A549 (cell line): ENCODE data around the gene MXD4.

Experiments
- BHLHE40 ChIP-seq: IDR thresholded peaks from 2 replicates; pipeline ENCODE4 v1.6.1; 2012; ENCODE audit warnings: low read depth, low read length, inconsistent platforms
- EP300 ChIP-seq, 2 experiments: fragments of >200 bp; sonication (Bioruptor Twin); formaldehyde crosslinking; IDR thresholded peaks; 2 replicates in 1 of 2; 3 replicates in 1 of 2; pipeline ENCODE4 v1.6.1; 2016 to 2017
- HOXB13 ChIP-seq: fragments of 250-450 bp; sonication (Bioruptor Pico); IDR thresholded peaks from 2 replicates; pipeline ENCODE4 v1.5.0; 2020; ENCODE audit warnings: low read depth, mild to moderate bottlenecking, moderate library complexity
- JUN ChIP-seq, 2 experiments: fragments of >200 bp; sonication (Bioruptor Twin); formaldehyde crosslinking; IDR thresholded peaks; 2 replicates in 1 of 2; 3 replicates in 1 of 2; pipeline ENCODE4 v1.6.1; 2016 to 2017
- NR3C1 ChIP-seq: fragments of >200 bp; sonication (Bioruptor Twin); formaldehyde crosslinking; IDR thresholded peaks from 3 replicates; pipeline ENCODE4 v1.6.1; 2017
- PHF8 ChIP-seq: fragments of 200-600 bp; sonication (generic); IDR thresholded peaks from 2 replicates; pipeline ENCODE4 v1.6.1; 2016; ENCODE audit warnings: low read depth, mild to moderate bottlenecking, antibody characterized with exemption, moderate library complexity, borderline replicate concordance
- POLR2A ChIP-seq: IDR thresholded peaks from 2 replicates; pipeline ENCODE4 v1.6.1; 2012; ENCODE audit warnings: mild to moderate bottlenecking, low read length
- RAD21 ChIP-seq, 2 experiments: fragments of >200 bp in 1 of 2; sonication (Bioruptor Twin) in 1 of 2; formaldehyde crosslinking in 1 of 2; IDR thresholded peaks in 1 of 2; conservative IDR thresholded peaks in 1 of 2; 2 replicates in 1 of 2; 3 replicates in 1 of 2; pipeline ENCODE4 v1.6.1; 2012 to 2018; ENCODE audit warnings: inconsistent platforms in 1 of 2
- RARB ChIP-seq: fragments of 250-450 bp; sonication (Bioruptor Pico); IDR thresholded peaks from 2 replicates; pipeline ENCODE4 v1.8.0; 2021; ENCODE audit warnings: mild to moderate bottlenecking, moderate library complexity
- ZNF302 ChIP-seq: fragments of 250-450 bp; sonication (Bioruptor Pico); IDR thresholded peaks from 2 replicates; pipeline ENCODE4 v1.9.0; 2021; ENCODE audit warnings: inconsistent platforms, mild to moderate bottlenecking, moderate library complexity
- TF ChIP-seq, protein P1 (sequence below): fragments of >200 bp; sonication (Bioruptor Twin); formaldehyde crosslinking; IDR thresholded peaks from 3 replicates; pipeline ENCODE4 v1.5.1; 2016
- TF ChIP-seq, protein P2 (sequence below): IDR thresholded peaks from 2 replicates; pipeline ENCODE4 v1.6.1; 2012

DNA sequence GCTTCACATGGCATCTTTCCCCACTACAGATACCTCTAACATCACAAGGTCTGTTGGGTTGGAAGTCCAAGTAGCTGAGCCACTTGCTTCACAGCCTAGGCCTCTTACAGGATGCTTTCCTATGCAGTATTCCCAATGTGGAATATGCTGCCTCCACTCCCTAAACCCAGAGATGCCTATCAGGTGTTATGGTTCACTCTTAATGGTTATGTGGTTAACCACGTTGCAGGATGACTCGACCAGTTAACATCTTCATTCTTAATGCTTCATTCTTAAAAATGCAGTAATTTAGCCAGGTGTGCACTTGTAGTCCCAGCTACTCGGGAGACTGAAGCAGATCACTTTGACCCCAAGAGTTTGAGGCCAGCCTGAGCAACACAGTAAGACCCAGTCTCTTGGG, 44.2 kb downstream of the MXD4 start:
- TF ChIP-seq BHLHE40 (no peak), EP300 (IDR thresholded peaks at IDR 0.05) (no peak), HOXB13 (CRISPR knock-in tag) (no peak), ZNF302 (CRISPR knock-in tag) (no peak), RAD21 (conservative IDR thresholded peaks at IDR 0.05 in 1 of 2, IDR thresholded peaks at IDR 0.05 in 1 of 2) (no peak), NR3C1 (no peak), PHF8 (no peak), POLR2A (no peak), RARB (CRISPR knock-in tag) (no peak), JUN (IDR thresholded peaks at IDR 0.05) (no peak)
- TF ChIP-seq, protein P1, sequence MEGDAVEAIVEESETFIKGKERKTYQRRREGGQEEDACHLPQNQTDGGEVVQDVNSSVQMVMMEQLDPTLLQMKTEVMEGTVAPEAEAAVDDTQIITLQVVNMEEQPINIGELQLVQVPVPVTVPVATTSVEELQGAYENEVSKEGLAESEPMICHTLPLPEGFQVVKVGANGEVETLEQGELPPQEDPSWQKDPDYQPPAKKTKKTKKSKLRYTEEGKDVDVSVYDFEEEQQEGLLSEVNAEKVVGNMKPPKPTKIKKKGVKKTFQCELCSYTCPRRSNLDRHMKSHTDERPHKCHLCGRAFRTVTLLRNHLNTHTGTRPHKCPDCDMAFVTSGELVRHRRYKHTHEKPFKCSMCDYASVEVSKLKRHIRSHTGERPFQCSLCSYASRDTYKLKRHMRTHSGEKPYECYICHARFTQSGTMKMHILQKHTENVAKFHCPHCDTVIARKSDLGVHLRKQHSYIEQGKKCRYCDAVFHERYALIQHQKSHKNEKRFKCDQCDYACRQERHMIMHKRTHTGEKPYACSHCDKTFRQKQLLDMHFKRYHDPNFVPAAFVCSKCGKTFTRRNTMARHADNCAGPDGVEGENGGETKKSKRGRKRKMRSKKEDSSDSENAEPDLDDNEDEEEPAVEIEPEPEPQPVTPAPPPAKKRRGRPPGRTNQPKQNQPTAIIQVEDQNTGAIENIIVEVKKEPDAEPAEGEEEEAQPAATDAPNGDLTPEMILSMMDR: no peak
- TF ChIP-seq, protein P2, sequence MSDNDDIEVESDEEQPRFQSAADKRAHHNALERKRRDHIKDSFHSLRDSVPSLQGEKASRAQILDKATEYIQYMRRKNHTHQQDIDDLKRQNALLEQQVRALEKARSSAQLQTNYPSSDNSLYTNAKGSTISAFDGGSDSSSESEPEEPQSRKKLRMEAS: no peak
